ENCODE measurements around the gene GRB10. TPM values are rescaled to one million over a fixed set of nuclear protein-coding genes. Genes with fewer than 3 reads are reported as not detected.
"Not testable (repeated sequence)": the region's sequence is repeated elsewhere in the genome, so short reads cannot be mapped to it uniquely, and the experiment has no call there.

Gene GRB10
- total RNA-seq, 4 donors from 2014 or later, result 28.5 to 58.0 (median 53.0) TPM

- WGBS, 2 donors (ENCODE audit: low coverage in 1 of 2), result 75 to 93% methylated on average over 6 to 7 of the region's 14 CpGs
- Histone ChIP-seq H3K36me3 (no peaks in the 10 kb centered on the region), H3K9me3 (no peaks in the 10 kb centered on the region), H3K4me1 (peaks cover 0 to 6% (median 0%) of the 10 kb centered on the region in 3 donors), H3K4me3 (no peak overlapping the region), H3K27ac (no peak overlapping the region), H3K27me3 (peaks cover 39% of the 10 kb centered on the region)
- no peak for TF ChIP-seq EP300 (IDR thresholded peaks at IDR 0.05)
- no peak for TF ChIP-seq POLR2A (IDR thresholded peaks at IDR 0.05)
- no peak for TF ChIP-seq CTCF (IDR thresholded peaks at IDR 0.05)
- no peak for TF ChIP-seq POLR2AphosphoS5 (IDR thresholded peaks at IDR 0.05)
- ATAC-seq, result no peak
These were observed 228.0 kb downstream of the GRB10 start for GRCh38 chr7:50554431-50555322.

- Histone ChIP-seq H3K27ac (no peak overlapping the region), H3K4me1 (peaks cover 0 to 6% (median 0%) of the 10 kb centered on the region in 3 donors), H3K9me3 (no peaks in the 10 kb centered on the region), H3K4me3 (no peak overlapping the region), H3K27me3 (peaks cover 32% of the 10 kb centered on the region), H3K36me3 (no peaks in the 10 kb centered on the region)
- no peak for ATAC-seq
- WGBS, 2 donors (ENCODE audit: low coverage in 1 of 2), result 29 to 41% methylated on average over 3 of the region's 3 CpGs
- no peak for TF ChIP-seq POLR2A (IDR thresholded peaks at IDR 0.05)
- TF ChIP-seq EP300 (IDR thresholded peaks at IDR 0.05), result no peak
- no peak for TF ChIP-seq POLR2AphosphoS5 (IDR thresholded peaks at IDR 0.05)
- no peak for TF ChIP-seq CTCF (IDR thresholded peaks at IDR 0.05)
These were observed 228.7 kb downstream of the GRB10 start for GRCh38 chr7:50553973-50554372.

GRCh38 chr7:50552921-50553320 lies 229.8 kb downstream of the GRB10 start:
- Histone ChIP-seq H3K27me3 (peaks cover 27% of the 10 kb centered on the region), H3K9me3 (no peaks in the 10 kb centered on the region), H3K27ac (no peak overlapping the region), H3K4me3 (no peak overlapping the region), H3K36me3 (no peaks in the 10 kb centered on the region), H3K4me1 (peaks cover 0 to 6% (median 0%) of the 10 kb centered on the region in 3 donors)
- ATAC-seq, result no peak
- WGBS, 2 donors (ENCODE audit: low coverage in 1 of 2), result 5% methylated on average over 3 of the region's 4 CpGs; no CpG with 5 or more reads in 1 of the 2 donors
- TF ChIP-seq POLR2AphosphoS5 (IDR thresholded peaks at IDR 0.05) (no peak), CTCF (IDR thresholded peaks at IDR 0.05) (no peak), EP300 (IDR thresholded peaks at IDR 0.05) (no peak), POLR2A (IDR thresholded peaks at IDR 0.05) (no peak)

GRCh38 chr7:50552139-50552538 lies 230.6 kb downstream of the GRB10 start:
- Histone ChIP-seq H3K4me1 (peaks cover 0 to 6% (median 0%) of the 10 kb centered on the region in 3 donors), H3K27me3 (peaks cover 27% of the 10 kb centered on the region), H3K36me3 (no peaks in the 10 kb centered on the region), H3K4me3 (no peak overlapping the region), H3K27ac (no peak overlapping the region), H3K9me3 (no peaks in the 10 kb centered on the region)
- ATAC-seq, result no peak
- WGBS, 2 donors (ENCODE audit: low coverage in 1 of 2), result 55 to 86% methylated on average over 4 of the region's 4 CpGs
- TF ChIP-seq POLR2A (IDR thresholded peaks at IDR 0.05) (no peak), CTCF (IDR thresholded peaks at IDR 0.05) (no peak), POLR2AphosphoS5 (IDR thresholded peaks at IDR 0.05) (no peak), EP300 (IDR thresholded peaks at IDR 0.05) (no peak)

GRCh38 chr7:50545613-50546012 lies 237.1 kb downstream of the GRB10 start:
- H3K36me3 ChIP-seq, H3K27me3 ChIP-seq, H3K27ac ChIP-seq, H3K4me1 ChIP-seq, H3K4me3 ChIP-seq, ATAC-seq, H3K9me3 ChIP-seq: not testable (repeated sequence)
- WGBS, 2 donors (ENCODE audit: low coverage in 1 of 2), result 88 to 91% methylated on average over 3 to 4 of the region's 4 CpGs

Data from gastroesophageal sphincter (tissue), 4 donors.